Smooth muscle cell (in vitro differentiated cells): ENCODE results near the gene TNRC6B. TPM values are rescaled to one million over a fixed set of nuclear protein-coding genes. Genes with fewer than 3 reads are reported as not detected.

Experiments used
- DNase-seq: peaks from one replicate; lab custom pipeline; 2025; ENCODE audit not compliant: unreplicated experiment; lab: John Stamatoyannopoulos, UW
- H2AFZ ChIP-seq: fragments of 200-600 bp; sonication (generic); 2 replicates; pipeline ENCODE4 v1.6.0; 2016; ENCODE audit warnings: antibody characterized with exemption, low read depth, mild to moderate bottlenecking
- H3F3A ChIP-seq: fragments of 200-600 bp; sonication (generic); 2 replicates; pipeline ENCODE4 v1.6.0; 2017; ENCODE audit warnings: antibody characterized with exemption, low read depth
- H3K27ac ChIP-seq: fragments of 200-600 bp; sonication (generic); 2 replicates; pipeline ENCODE4 v1.5.1; 2016; ENCODE audit warnings: low read depth, mild to moderate bottlenecking
- H3K27me3 ChIP-seq: fragments of 200-600 bp; sonication (generic); 2 replicates; pipeline ENCODE4 v1.6.1; 2016; ENCODE audit warnings: low read depth, mild to moderate bottlenecking
- H3K36me3 ChIP-seq: fragments of 200-600 bp; sonication (generic); 2 replicates; pipeline ENCODE4 v1.5.1; 2016; ENCODE audit warnings: low read depth
- H3K4me1 ChIP-seq: fragments of 200-600 bp; sonication (generic); 2 replicates; pipeline ENCODE4 v1.5.1; 2016; ENCODE audit warnings: low read depth
- H3K4me2 ChIP-seq: fragments of 200-600 bp; sonication (generic); 2 replicates; pipeline ENCODE4 v1.6.0; 2016; ENCODE audit warnings: mild to moderate bottlenecking
- H3K4me3 ChIP-seq: fragments of 200-600 bp; sonication (generic); 2 replicates; pipeline ENCODE4 v1.5.1; 2016; ENCODE audit warnings: mild to moderate bottlenecking
- H3K79me2 ChIP-seq: fragments of 200-600 bp; sonication (generic); 2 replicates; pipeline ENCODE4 v1.6.0; 2016; ENCODE audit warnings: low read depth, mild to moderate bottlenecking
- H3K9ac ChIP-seq: fragments of 200-600 bp; sonication (generic); 2 replicates; pipeline ENCODE4 v1.6.0; 2016; ENCODE audit warnings: low read depth
- H3K9me3 ChIP-seq: fragments of 200-600 bp; sonication (generic); replicated peaks from 2 replicates; pipeline ENCODE4 v1.5.1; 2016; ENCODE audit warnings: low read depth
- H4K20me1 ChIP-seq: fragments of 200-600 bp; sonication (generic); 2 replicates; pipeline ENCODE4 v1.6.0; 2016; ENCODE audit warnings: low read depth
- WGBS: methylation state at CpG from one replicate; pipeline ENCODE4 v1.1.7; 2016; ENCODE audit warnings: low lambda C conversion rate; 5-methylcytosine and 5-hydroxymethylcytosine counted together
- polyA plus RNA-seq: library from polyadenylated mRNA; unstranded; fragments of >200 nt; fragmentation: Nextera tagmentation; extraction: Ambion mirVana; gene quantifications from 2 replicates; pipeline ENCODE4 v1.2.1, GENCODE V29; 2016
- total RNA-seq: library from RNA; depleted of rRNA; stranded (reverse); fragments of >200 nt; gene quantifications from 2 replicates; pipeline ENCODE4 v1.2.3, GENCODE V29; 2014
- TF ChIP-seq, protein P1 (sequence below): fragments of 200-600 bp; sonication (generic); IDR thresholded peaks from 2 replicates; pipeline ENCODE4 v1.5.1; 2017; ENCODE audit warnings: borderline replicate concordance, mild to moderate bottlenecking, antibody characterized with exemption; ENCODE audit not compliant: insufficient read depth, poor library complexity, severe bottlenecking

The TNRC6B gene
- total and polyA plus RNA-seq, 2 experiments from 2014 or later, result 21.5 to 44.4 TPM

DNA sequence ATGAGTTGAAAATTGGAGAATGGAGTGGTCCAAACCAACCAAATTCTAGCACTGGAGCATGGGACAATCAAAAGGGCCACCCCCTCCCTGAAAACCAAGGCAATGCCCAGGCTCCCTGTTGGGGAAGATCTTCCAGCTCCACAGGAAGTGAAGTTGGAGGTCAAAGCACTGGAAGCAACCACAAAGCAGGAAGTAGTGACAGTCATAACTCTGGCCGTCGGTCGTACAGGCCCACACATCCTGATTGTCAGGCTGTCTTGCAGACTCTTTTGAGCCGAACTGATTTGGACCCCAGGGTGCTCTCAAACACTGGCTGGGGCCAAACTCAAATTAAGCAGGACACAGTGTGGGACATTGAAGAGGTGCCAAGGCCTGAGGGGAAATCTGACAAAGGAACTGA is 88.1 kb downstream of the TNRC6B start:
- H3K4me3 ChIP-seq, result no peak overlapping the region
- TF ChIP-seq, protein P1, sequence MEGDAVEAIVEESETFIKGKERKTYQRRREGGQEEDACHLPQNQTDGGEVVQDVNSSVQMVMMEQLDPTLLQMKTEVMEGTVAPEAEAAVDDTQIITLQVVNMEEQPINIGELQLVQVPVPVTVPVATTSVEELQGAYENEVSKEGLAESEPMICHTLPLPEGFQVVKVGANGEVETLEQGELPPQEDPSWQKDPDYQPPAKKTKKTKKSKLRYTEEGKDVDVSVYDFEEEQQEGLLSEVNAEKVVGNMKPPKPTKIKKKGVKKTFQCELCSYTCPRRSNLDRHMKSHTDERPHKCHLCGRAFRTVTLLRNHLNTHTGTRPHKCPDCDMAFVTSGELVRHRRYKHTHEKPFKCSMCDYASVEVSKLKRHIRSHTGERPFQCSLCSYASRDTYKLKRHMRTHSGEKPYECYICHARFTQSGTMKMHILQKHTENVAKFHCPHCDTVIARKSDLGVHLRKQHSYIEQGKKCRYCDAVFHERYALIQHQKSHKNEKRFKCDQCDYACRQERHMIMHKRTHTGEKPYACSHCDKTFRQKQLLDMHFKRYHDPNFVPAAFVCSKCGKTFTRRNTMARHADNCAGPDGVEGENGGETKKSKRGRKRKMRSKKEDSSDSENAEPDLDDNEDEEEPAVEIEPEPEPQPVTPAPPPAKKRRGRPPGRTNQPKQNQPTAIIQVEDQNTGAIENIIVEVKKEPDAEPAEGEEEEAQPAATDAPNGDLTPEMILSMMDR, result no peak
- H4K20me1 ChIP-seq, result peaks cover 42% of the 10 kb centered on the region
- H3K27me3 ChIP-seq, result no peaks in the 10 kb centered on the region
- no peak for DNase-seq
- H3K4me1 ChIP-seq, result peaks cover 2% of the 10 kb centered on the region
- H3K79me2 ChIP-seq, result peaks cover 10% of the 10 kb centered on the region
- no peak overlapping the region for H3K9ac ChIP-seq
- no peak overlapping the region for H3K4me2 ChIP-seq
- no peak overlapping the region for H2AFZ ChIP-seq
- WGBS, result 92% methylated on average over 4 of the region's 4 CpGs
- no peaks in the 10 kb centered on the region for H3F3A ChIP-seq
- H3K27ac ChIP-seq, result no peak overlapping the region
- no peaks in the 10 kb centered on the region for H3K9me3 ChIP-seq
- H3K36me3 ChIP-seq, result peaks cover 9% of the 10 kb centered on the region

DNA sequence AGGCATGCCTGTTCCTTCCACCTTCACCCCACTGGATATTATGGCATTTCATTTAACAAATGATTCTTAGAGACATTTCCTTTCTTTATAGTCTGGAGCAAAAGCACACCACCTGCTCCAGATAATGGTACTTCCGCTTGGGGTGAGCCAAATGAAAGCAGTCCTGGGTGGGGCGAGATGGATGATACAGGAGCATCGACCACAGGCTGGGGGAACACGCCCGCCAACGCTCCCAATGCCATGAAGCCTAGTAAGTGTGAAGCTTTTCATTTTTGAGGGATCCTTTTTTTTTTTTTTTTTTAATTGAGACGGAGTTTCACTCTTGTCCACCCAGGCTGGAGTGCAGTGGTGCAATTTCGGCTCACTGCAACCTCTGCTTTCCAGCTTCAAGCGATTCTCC is 92.3 kb downstream of the TNRC6B start:
- no peaks in the 10 kb centered on the region for H3K79me2 ChIP-seq
- WGBS, result 98% methylated on average over 9 of the region's 9 CpGs
- H3K27me3 ChIP-seq, result no peaks in the 10 kb centered on the region

DNA sequence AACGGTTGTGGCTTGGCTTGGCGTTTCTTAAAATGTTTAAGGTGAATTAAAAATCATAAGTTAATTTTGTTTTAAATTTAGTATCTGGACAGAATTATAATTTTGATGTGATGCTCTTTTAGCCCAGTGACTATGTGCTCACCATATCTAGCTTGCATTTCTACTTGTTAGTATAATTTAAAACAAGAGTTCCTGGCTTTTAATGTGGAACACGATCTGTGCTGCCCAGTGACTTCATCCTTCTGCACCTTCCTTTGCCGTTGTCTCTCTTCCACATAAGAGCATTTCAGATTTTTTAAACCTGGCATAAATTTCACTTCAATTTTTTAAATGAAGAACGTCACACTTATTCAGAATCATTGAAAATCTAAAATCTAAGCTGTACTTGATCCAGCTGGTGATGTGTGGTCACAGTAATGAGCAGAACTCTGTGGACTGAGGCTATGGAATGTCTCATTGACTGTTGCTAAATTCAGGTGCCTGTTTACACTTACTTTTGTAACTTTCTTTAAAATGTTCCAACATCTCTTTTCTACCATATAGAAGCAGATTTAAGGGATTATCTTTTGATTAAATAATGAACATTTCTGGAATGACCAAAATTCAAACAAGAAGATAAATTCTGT is 93.1 kb downstream of the TNRC6B start:
- peaks cover 5% of the 10 kb centered on the region for H3K36me3 ChIP-seq
- WGBS, result 89% methylated on average over 5 of the region's 5 CpGs
- H3K4me3 ChIP-seq, result no peak overlapping the region
- H3K4me2 ChIP-seq, result no peak overlapping the region
- H3K9me3 ChIP-seq, result no peaks in the 10 kb centered on the region
- no peak for DNase-seq
- no peaks in the 10 kb centered on the region for H3K27me3 ChIP-seq
- H3K27ac ChIP-seq, result no peak overlapping the region
- H4K20me1 ChIP-seq, result peaks cover 32% of the 10 kb centered on the region
- no peaks in the 10 kb centered on the region for H3K4me1 ChIP-seq
- TF ChIP-seq, protein P1, result no peak
- H3K79me2 ChIP-seq, result no peaks in the 10 kb centered on the region
- H3K9ac ChIP-seq, result no peak overlapping the region
- no peaks in the 10 kb centered on the region for H3F3A ChIP-seq
- no peak overlapping the region for H2AFZ ChIP-seq

More for the DNA sequence above, 92.3 kb downstream of the TNRC6B start:
- Histone ChIP-seq H4K20me1 (peaks cover 32% of the 10 kb centered on the region), H2AFZ (no peak overlapping the region), H3K36me3 (peaks cover 5% of the 10 kb centered on the region), H3K9ac (no peak overlapping the region), H3K4me3 (no peak overlapping the region), H3K4me2 (no peak overlapping the region), H3K9me3 (no peaks in the 10 kb centered on the region), H3F3A (no peaks in the 10 kb centered on the region), H3K4me1 (no peaks in the 10 kb centered on the region), H3K27ac (no peak overlapping the region)
- no peak for DNase-seq
- TF ChIP-seq, protein P1, result no peak

DNA sequence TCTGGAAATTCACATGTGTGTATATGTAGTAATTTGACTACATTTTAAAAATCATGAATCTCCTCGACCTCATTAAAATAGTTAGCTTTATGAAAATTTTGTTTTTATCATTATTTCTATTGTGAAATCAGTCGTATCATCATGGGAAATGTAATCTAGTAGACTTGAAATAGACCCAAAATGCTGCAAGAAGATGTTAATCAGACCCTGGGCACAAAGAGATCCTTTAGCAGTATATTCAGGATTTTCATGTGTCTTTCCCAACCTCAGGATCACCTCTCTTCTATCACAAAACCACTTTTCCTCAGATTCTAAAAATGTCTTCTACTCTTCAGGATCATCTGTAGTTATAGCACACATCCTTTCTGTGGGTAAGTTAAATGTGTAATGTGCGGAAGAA is 93.7 kb downstream of the TNRC6B start:
- peaks cover 5% of the 10 kb centered on the region for H3K36me3 ChIP-seq
- no peak overlapping the region for H3K9ac ChIP-seq
- 94% methylated on average over 3 of the region's 3 CpGs for WGBS
- no peaks in the 10 kb centered on the region for H3K27me3 ChIP-seq
- no peaks in the 10 kb centered on the region for H3K79me2 ChIP-seq
- DNase-seq, result no peak
- TF ChIP-seq, protein P1, result no peak
- peaks cover 32% of the 10 kb centered on the region for H4K20me1 ChIP-seq
- H3K4me1 ChIP-seq, result no peaks in the 10 kb centered on the region
- H3K27ac ChIP-seq, result no peak overlapping the region
- no peak overlapping the region for H2AFZ ChIP-seq
- no peak overlapping the region for H3K4me2 ChIP-seq
- H3K9me3 ChIP-seq, result no peaks in the 10 kb centered on the region
- no peaks in the 10 kb centered on the region for H3F3A ChIP-seq
- H3K4me3 ChIP-seq, result no peak overlapping the region
